Activated T-cell treated with anti-CD3 and anti-CD28 coated beads, Interleukin-2, amount 50 U/mL, for 1 hour (primary cell): ENCODE data around the gene NCAPH2.

ENCODE experiments used
- DNase-seq: peaks from one replicate; pipeline ENCODE4 v3.0.0-alpha.2; 2020

The NCAPH2 gene

DNA sequence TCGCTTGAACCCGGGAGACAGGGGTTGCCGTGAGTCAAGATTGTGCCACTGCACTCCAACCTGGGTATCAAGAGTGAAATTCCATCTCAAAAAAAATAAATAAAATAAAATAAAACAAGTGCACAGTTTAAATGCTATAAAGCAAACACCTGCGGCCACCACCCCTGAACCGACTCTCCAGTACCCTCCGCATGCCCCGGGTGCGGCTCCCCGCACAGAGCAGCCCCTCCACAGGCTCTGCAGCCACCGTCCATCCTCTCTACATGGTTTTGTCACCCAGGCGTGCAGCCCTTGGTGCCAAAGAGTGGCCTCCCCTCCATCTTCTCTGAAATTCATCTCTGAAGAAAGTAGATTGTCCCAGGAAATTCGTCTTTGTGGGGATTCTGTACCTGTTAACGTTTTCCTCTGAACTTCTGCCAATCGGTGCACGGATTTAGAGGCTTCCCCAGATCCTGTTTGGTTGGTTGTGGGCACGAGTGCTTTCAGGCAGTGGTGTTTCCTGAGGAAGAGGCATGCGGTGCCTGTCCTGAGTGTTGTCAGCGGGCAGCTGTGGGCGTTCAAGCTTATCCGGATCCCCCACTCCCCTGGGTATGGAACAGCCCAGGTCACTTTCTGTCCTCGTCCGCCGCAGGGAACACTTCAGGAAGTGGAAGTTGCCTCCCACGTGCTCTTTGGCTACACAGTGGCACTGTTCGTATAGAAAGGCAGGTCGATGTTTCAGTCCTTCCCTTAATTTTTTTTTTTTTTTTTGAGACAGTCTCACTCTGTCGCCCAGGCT lies 17.3 kb upstream of the NCAPH2 start:
- no peak for DNase-seq

DNA sequence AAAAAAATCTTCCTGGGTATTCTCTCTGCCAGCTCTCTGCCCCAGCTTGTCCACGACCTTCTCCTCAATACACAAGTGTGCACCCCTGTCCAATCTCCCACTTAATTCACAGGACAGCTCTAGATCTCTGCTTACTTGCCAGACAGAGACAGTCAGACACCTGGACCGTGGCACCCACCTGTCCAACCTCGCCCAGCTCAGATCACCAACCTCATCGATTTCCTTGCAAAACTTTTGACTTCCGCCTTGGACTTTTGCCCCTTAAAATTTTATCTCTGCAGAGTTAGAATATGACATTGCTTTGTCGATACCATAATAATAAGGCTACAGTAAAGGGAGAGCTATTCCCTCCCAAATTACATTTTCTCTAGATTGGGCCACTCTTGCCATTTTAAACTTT lies 10.9 kb upstream of the NCAPH2 start:
- DNase-seq, result no peak

DNA sequence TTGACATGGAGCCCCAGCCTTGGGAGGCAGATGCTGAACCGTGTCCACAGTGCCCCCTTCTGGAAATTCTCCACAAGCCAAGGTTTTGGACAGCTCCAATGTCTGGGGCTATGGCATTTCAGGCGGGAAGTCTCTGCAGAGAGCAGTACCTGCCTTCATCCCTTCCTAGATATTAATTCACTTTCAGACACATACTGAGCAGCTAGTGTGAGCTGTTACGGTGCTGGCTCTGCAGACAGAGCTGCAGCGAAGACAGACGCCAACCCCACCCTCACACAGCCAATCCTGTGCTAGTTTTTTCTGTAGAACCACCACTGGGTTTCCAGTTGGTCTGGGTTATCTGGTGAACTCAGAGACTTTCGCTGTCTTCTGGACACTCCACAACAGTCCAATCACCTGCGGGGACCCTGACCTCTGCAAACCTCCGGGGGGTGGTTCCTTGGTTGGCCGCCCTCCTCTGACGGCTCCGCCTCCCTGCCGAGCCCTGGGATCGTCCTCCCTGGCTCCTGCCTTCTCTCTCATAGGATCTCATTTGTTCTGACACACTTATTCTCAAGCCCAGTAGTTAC lies 9.6 kb upstream of the NCAPH2 start:
- DNase-seq, result peak; percentile 66

DNA sequence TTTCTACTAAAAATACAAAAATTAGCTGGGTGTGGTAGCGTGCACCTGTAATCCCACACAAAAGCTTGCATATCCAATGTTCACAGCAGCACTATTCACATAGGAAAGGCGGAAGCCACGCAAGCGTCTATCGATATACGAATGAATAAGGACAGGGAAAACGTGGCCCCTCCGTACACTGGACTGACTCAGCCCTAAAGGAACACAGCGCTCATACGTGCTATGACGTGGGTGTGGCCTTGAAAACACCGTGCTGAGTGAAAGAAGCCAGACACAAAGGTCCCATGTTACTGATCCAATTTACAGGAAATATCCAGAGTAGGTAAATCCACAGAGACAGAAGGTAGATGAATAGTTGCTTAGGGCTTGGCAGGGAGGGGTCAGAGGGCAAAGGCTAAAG lies 7.6 kb upstream of the NCAPH2 start:
- no peak for DNase-seq

DNA sequence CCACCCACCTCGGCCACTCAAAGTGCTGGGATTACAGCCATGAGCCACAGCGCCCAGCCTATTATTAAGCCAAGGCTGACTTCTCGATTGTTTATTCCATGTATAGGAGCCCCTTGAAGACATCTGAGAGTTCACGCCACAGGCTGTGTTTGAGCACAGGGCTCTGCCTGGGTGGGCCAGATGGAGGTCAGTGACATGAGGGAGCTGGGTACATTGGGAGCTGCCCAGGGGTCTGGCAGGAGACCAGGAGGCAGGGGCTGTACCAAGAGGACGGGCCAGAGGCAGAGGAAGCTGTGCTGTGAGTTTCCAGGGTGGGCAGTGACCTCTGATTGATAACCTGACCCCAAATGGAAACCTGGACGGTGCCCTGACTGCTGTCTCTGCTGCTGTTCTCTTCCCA lies 5.9 kb upstream of the NCAPH2 start:
- no peak for DNase-seq

DNA sequence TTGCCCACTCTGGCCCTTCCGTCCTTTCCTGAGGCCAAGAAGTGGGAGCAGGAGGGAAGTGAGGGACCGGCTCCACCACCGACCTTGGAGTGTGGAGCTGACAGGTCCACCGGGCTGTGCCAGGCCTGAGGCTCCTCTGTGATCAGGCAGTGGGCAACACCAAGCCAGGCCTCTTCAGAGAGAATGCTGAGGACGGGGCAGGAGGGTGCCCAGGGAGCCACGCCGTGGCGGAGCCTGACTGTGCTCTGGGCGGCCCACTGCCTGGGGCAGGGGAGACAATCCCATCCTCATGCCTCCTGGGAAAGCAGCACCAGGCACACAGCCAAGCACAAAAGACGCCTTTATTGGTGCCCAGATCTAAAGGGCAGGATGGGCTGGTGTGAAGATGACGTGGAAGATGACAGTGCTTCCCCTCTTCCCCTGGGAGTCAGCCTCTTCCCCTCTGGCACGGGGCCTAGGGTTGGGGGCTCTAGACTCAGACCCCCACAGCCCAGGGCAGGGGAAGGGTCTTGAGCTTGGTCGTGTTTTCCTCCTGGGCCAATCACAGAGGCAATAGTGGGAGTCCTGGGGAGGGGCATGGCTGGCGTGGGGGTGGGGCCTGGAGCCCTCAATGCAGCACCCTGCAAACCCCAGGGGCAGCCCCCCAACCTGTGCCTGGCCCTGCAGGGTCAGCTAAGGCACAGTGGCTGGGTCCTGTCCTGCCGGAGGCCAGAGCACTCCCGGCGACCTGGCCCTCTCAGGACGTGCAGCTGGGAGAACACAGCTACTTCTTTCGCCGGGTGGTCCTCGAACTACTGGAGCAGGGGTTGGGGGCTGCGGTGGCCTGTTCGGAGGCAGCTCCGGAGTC lies 5.2 kb upstream of the NCAPH2 start:
- DNase-seq, result no peak

DNA sequence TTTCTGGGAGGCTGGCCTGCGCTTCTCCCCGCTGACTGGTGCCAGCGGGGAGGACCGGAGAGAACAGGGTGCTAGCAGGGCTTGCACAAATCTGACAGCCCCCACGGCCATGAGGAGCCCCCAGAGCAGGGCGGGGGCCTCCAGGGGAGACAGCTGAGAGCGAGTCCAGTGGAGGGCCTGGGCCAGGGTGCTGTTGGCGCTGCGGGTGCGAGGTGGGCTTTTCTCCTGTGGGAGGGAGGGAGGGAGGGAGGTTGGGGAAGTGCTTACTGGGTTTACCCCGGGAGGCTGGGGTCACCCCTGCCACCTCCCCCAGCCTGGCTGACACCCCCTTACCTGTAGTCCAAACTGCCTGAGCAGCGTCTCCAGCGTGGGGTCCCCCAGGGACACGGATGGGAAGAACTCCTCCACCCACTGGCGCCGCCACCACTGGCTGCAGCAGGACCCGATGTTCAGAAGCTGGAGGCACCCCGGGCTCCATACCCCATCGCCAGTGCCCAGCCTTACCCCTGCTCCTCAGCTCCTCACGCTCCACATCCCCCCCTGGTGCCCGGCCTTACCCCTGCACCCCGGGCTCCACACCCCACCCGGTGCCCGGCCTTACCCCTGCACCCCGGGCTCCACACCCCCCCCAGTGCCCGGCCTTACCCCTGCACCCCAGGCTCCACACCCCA lies 4.4 kb upstream of the NCAPH2 start:
- DNase-seq, result no peak

DNA sequence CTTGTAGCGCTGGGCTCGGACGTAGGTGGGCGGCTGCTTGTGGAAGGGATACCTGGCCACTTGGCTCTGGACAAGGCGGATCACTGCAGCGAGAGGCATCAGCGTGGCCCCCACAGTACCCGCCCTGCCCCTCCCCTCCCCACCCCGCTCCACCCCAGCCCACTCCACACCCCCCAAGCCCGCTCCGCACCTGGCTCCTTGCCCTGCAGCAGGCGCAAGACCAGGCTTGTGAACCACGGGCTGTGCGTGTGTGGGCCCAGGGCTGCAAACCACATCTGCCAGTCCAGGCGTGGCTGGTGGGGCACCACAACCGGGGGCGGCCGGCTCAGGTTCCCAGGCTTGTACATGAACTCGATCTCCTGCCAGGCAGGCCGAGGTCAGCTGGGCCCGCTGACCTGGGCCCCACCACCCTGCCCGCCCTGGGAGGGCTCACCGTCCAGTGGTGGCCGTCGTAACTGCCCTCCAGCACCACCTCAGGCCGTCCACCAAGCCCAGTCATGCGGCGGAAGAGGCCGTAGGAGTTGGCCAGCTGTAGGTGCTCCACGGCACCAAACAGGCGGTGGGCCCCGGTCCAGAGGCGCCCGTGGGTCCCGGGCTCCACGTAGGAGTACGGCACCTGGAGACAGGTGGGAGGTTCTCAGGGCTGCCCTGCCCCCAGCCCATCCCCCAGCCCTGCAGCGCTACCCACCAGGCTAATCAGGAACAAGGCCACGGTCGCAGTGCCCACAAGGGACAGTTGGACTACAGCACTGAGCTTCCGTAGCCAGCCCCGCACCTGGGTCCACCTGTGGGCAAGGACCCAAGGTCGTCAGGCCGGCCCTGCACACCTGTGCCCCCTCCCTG lies 3.4 kb upstream of the NCAPH2 start:
- DNase-seq, result no peak

DNA sequence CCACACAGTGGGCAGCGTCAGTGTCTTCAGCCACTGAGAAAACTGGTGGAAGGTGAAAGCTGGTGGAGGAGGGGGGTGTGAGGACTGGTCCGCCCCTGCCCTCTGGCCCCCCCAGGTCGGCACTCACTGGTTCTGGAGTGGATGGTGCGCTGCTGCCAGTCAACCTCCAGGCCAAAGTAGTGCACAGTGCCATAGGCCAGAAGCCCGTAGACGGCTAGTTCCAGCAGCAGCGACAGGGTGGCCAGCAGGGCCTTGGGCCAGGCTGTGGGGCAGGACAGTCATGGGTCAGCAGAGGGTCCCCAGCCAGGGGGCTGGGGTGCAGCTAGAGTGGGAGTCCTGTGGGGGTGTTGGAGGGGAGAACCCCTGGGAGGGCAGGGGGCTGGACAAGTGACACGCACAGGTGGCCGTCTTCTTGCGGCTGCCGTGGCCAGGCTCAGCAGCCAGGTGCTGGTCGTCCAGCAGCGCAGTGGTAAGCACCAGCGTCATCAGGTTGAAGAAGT lies 2.7 kb upstream of the NCAPH2 start:
- DNase-seq, result no peak

DNA sequence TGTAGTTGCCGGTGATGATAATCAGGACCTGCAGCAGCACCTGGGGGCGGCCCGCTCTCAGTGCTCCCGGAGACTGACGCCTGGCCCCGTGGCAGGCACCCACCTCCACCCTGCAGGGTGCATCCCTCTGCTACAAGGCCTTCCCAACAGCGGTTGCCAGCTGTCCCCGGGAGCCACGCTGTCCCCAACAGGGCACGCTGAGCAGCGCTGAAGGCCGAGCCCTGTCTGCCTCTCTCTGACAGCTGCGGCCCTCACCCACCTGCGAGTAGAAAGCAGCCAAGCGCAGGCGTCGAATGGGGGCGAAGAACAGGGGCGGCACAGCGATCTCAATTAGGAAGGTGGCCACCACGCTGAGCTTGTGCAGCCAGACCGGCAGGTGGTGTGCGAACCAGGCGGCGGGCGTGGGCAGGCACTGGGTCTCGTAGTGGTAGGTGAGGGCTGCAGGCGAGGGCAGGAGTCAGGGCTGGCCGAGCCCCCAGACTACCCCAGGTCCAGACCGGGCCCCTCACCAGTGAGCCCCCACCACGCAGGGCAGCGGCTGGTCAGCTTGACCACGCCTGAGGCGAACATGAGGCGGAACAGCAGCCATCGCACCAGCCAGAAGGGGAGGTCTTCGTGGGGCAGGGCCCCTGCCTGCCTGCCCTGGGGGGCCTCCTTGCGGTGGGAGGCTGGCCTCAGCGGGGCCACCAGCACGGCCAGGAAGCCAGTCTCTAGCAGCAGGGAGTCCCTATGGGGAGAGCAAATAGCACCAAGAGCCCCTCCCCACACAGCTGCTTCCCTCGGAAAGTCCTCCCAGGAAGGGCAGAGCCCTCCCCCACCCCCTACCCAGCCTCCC lies 2.0 kb upstream of the NCAPH2 start:
- DNase-seq, result no peak

DNA sequence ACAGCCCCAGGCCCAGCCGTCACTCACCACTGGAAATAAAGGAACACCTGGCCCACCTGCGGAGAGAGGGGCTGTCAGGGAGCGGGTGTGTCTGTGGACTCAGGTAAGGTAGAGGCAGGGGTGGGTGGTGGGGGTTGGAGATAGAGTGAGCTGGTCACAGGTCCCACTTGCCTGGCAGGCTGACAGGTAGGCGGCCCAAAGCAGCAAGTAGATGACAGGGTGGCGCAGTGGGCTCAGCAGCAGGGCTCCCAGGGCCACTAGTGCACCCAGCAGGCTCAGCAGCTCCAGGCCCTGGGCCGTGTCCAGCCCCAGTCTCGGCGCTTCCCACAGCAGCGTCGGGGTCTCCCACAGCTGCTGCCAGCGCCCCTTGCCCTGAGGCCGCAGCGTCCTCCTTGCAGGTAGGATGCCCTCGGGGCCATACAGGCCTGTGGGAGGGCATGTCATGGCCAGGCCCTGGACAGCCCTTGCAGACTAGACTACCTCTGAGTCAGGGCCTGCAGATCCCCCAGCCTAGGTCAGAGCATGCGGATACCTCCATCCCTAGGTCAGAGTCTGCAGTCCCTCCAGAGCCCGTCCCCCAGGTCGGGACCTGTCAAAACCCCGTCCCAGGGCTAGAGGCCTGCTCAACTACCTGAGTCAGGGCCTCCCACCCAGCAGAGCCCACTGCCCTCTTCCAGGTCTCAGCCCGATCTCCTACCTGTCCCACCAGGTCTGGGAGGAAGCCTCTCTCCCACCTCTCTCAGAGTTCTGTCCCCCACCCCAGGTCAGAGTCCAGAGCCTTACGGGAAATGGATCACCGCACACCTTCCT lies 1.2 kb upstream of the NCAPH2 start:
- no peak for DNase-seq

DNA sequence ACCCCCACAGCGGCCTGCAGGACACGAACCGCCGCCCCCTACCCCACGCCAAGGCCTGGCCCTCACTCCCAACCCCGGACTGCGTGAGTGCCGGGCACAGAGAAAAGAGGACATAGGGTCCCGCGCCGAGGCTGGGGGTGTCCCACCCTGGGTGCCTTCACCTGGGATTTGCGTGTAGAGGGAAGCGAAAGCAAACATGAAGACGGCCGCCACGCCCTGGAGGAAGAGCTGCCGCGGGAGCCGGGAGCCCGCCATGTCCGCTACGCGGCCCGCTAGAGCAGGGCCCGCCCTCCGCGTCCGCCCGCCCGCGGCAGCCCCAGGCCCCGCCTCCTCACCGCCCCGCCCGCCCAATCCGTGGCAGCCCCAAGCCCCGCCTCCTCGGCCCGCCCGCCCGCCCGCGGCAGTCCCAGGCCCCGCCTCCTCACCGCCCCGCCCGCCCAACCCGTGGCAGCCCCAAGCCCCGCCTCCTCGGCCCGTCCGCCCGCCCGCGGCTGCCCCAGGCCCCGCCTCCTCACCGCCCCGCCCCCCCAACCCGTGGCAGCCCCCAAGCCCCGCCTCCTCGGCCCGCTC lies 518 bp upstream of the NCAPH2 start, which contains the start of gene LMF2:
TSS of gene LMF2 (minus strand) at position 282 of the 570 bp plus-strand sequence. CDS start at position 255, 27 bp downstream.
- DNase-seq, result peak; percentile 97

DNA sequence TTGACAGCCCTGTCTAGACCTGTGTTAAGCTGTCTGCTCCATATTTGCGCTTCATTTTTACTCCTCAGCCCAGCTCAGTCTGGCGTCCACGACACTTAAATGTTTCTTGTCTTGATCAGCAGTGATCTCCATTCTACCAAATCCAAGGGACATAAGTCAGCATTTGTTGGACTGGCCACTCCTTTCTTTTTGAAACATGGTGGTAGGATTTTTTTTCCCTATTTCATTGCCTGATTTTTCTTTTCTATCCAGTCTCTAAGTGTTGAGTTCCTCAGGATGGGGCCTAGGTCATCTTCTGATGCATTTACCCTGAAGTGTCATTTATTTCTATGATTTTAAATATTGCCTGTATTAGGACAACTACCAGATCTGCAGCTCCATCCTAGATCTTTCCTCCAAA lies 873 bp downstream of the NCAPH2 start:
- DNase-seq, result no peak

DNA sequence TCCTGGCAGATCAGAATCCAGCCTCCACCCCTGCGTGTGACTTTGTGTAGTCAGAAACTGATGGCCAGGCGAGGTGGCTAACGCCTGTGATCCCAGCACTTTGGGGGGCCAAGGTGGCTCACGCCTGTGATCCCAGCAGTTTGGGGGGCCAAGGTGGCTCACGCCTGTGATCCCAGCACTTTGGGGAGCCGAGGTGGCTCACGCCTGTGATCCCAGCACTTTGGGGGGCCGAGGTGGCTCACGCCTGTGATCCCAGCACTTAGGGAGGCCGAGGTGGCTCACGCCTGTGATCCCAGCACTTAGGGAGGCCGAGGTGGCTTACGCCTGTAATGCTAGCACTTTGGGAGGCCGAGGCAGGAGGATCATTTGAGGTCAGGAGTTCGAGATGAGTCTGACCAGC lies 5.2 kb downstream of the NCAPH2 start:
- no peak for DNase-seq

DNA sequence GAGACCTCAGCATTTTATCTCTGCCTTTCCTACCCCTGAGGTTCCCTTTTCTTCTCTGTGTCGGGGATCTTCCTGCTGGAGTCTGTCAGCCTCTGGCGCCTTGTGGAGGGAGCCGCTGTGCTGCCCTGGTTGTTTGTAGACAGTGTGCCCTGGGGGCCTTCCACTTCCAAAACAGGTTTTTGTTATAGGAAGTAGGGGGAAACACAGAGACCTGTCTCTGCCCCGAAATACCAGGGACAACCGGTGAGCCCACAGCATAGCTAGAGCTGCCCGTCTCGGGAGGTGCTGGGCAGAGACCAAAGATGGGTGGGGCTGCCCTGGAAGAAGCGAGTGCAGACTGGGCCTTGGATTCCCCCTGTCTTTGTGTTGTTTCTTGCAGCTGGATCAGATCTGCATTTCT lies 8.0 kb downstream of the NCAPH2 start:
- no peak for DNase-seq

DNA sequence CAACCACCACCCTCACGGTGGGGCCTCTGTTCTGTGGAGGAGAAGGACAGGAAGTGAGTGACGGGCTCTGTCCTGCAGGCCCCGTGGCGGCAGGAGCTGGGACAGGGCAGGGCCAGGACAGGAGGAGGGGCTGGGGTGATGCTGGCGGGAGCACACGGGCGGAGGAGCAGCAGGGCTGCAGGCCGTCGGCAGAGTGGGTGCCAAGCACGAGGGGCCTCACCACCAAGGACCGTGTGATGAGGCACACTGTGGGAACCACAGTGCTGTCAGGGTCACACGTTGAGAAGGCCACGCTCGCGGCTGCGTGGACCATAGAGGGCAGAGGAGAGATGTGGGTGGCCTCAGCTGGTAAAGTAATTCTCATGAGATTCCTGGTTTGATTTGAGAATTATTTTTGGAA lies 8.9 kb downstream of the NCAPH2 start:
- no peak for DNase-seq

DNA sequence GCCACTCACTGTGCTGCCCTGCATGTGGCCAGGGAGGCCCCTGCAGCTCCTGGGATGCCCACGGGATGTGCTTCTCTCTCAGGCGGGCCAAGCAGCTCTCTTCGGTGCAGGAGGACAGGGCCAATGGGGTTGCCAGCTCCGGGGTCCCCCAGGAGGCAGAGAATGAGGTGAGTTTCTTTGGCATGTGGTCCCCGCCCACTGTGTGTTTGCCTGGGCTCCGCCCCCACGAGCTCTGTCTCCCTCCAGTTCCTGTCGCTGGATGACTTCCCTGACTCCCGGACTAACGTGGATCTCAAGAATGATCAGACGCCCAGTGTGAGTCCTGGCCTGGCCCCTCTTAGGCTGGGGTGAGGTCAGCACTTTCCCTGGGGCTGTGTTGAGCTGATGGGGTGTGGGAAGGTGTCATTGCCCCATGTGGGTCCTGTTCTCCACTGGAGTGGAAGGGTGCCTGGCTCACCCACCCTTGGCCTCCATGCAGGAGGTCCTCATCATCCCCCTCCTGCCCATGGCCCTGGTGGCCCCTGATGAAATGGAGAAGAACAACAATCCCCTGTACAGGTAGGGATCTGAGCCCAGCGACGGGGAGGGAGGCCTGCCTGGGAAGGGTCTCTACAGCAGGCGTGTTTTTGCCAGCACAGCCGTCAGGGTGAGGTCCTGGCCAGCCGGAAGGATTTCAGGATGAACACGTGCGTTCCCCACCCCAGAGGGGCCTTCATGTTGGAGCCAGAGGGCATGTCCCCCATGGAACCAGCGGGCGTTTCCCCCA lies 9.7 kb downstream of the NCAPH2 start:
- no peak for DNase-seq

DNA sequence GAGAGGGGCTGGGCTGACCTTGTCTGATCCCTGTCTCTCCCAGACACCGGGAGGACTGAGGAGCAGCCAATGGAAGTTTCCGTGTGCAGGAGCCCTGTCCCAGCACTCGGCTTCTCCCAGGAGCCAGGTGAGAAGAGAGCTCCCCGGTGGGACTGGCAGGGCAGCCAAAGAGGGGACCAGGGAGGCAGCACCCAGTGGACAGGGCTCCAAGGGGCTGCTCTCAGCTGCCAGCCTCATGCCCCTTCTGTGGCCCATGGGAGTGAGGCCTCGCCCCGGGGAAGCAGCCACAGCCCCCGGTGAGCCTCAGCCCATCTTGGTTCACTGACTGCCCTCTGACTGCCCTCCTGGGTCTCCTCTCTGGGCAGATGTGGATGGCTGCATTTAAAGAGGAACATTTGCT lies 10.6 kb downstream of the NCAPH2 start:
- no peak for DNase-seq

DNA sequence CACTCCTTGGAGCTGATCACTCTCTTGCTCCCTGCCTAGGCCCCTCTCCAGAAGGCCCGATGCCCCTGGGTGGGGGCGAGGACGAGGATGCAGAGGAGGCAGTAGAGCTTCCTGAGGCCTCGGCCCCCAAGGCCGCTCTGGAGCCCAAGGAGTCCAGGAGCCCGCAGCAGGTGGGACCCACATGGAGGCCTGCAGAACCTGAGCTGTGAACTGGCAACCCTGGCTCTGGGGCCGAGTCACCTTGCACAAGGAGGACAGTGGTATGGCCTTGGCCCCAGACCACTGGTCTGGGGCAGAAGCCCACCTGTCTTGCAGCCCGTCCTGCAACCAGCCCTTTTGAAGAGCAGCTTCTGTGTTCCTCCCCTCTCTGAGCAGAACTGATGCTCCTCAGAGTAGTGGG lies 11.1 kb downstream of the NCAPH2 start:
- no peak for DNase-seq
